ENCODE data around the gene TGOLN2. TPM values are rescaled to one million over a fixed set of nuclear protein-coding genes. Genes with fewer than 3 reads are reported as not detected.
"Not testable (repeated sequence)": the region's sequence is repeated elsewhere in the genome, so short reads cannot be mapped to it uniquely, and the experiment has no call there.

Gene TGOLN2
- total and polyA plus RNA-seq, 2 donors (not counting 3 experiments of a cell fraction or from before 2014, with no cell fraction given), result 112 to 140 TPM

DNA sequence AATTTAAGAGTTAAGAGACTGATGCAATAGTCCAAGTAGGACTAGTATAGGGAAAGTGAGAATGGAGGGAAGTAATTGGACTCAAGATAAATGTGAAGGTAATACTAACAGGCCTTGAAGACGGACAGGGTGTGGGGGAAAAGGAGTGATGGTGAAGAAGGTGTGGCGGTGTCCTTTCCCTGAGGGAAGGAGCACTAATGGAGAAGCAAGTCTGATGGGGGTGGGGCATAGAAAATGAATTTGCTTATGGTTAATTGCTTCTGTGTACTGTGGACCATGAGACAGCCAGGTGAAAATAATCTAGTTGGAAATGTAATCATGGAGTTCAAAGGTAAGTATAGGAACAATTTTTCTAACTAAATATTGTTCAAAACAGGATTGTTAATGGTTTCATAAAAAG is 7.1 kb upstream of the TGOLN2 start:
- peaks cover 9% of the 10 kb centered on the region in 2 experiments for H3K27me3 ChIP-seq (ENCODE audit: control insufficient read depth in 2 of 2, insufficient read depth in 2 of 2, low read length in 2 of 2)
- H3K4me2 ChIP-seq (ENCODE audit: insufficient read depth, low read length), result no peak overlapping the region
- H3K79me2 ChIP-seq (ENCODE audit: control insufficient read depth, insufficient read depth, low read length), result no peaks in the 10 kb centered on the region
- H3K4me3 ChIP-seq (replicated peaks in 1 of 3; ENCODE audit: insufficient read depth in 1 of 3, low read depth in 1 of 3, low read length in 3 of 3), result no peak overlapping the region
- ChIA-PET CTCF (interaction anchor here (1.6 kb wide), 1 partner anchor 8 kb away, joined by 5 read pairs; the partner anchor contains the start of gene TGOLN2), POLR2A (no interaction called here)
- H3K36me3 ChIP-seq (ENCODE audit: control insufficient read depth in 2 of 2, extremely low read depth in 1 of 2, insufficient read depth in 2 of 2, low read length in 2 of 2), result no peaks in the 10 kb centered on the region
- H4K20me1 ChIP-seq (replicated peaks; ENCODE audit: control insufficient read depth, extremely low read depth, insufficient read depth, low read length), result no peaks in the 10 kb centered on the region
- DNase-seq (ENCODE audit: low read depth, low spot score), result no peak
- TF ChIP-seq POLR2AphosphoS5 (IDR thresholded peaks at IDR 0.05; ENCODE audit: insufficient read depth, low read depth, low read length) (no peak), FOS (IDR thresholded peaks at IDR 0.05; ENCODE audit: borderline replicate concordance, insufficient read depth, low read length) (no peak), POLR2A (IDR thresholded peaks at IDR 0.05; ENCODE audit: low read depth, low read length) (no peak), EZH2 (IDR thresholded peaks at IDR 0.05; ENCODE audit: borderline replicate concordance, low read depth, low read length, severe bottlenecking) (no peak), MYC (IDR thresholded peaks at IDR 0.05; ENCODE audit: low read depth, low read length) (no peak), GATA2 (IDR thresholded peaks at IDR 0.05; ENCODE audit: insufficient read depth, insufficient read length, low read depth, low read length) (no peak), JUN (IDR thresholded peaks at IDR 0.05; ENCODE audit: borderline replicate concordance, insufficient read depth, insufficient read length, low read depth) (no peak)
- TF ChIP-seq, protein P1, sequence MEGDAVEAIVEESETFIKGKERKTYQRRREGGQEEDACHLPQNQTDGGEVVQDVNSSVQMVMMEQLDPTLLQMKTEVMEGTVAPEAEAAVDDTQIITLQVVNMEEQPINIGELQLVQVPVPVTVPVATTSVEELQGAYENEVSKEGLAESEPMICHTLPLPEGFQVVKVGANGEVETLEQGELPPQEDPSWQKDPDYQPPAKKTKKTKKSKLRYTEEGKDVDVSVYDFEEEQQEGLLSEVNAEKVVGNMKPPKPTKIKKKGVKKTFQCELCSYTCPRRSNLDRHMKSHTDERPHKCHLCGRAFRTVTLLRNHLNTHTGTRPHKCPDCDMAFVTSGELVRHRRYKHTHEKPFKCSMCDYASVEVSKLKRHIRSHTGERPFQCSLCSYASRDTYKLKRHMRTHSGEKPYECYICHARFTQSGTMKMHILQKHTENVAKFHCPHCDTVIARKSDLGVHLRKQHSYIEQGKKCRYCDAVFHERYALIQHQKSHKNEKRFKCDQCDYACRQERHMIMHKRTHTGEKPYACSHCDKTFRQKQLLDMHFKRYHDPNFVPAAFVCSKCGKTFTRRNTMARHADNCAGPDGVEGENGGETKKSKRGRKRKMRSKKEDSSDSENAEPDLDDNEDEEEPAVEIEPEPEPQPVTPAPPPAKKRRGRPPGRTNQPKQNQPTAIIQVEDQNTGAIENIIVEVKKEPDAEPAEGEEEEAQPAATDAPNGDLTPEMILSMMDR (IDR thresholded peaks at IDR 0.05; ENCODE audit: extremely low read depth in 1 of 2, insufficient read depth in 1 of 2, low read depth in 1 of 2, low read length in 2 of 2), result no peak
- TF ChIP-seq, protein P2, sequence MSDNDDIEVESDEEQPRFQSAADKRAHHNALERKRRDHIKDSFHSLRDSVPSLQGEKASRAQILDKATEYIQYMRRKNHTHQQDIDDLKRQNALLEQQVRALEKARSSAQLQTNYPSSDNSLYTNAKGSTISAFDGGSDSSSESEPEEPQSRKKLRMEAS (IDR thresholded peaks at IDR 0.05; ENCODE audit: insufficient read depth, insufficient read length), result no peak
- H2AFZ ChIP-seq (ENCODE audit: low read depth, low read length), result no peak overlapping the region
- no peak for FAIRE-seq
- no peak overlapping the region for H3K9ac ChIP-seq (replicated peaks; ENCODE audit: extremely low read depth, insufficient read depth, low read length)
- H3K4me1 ChIP-seq (ENCODE audit: control insufficient read depth, extremely low read depth, insufficient read depth, low read length), result no peaks in the 10 kb centered on the region
- H3K27ac ChIP-seq (ENCODE audit: insufficient read depth, low read depth, low read length), result no peak overlapping the region
- no peaks in the 10 kb centered on the region for H3K9me3 ChIP-seq (replicated peaks; ENCODE audit: control insufficient read depth, insufficient read depth, low read length)
- intact Hi-C loops (cut with micrococcal nuclease) (no loop called here), dilution Hi-C loops (cut with MboI; ENCODE audit: extremely low pct_ligation_motif_present, low sequenced_read_pairs) (no loop called here)
- no TSS peak for BruUV-seq (replicated peaks)
- peaks cover 2% of the 10 kb centered on the region for H3K9me1 ChIP-seq (replicated peaks; ENCODE audit: control insufficient read depth, extremely low read depth, insufficient read depth, low read length)

DNA sequence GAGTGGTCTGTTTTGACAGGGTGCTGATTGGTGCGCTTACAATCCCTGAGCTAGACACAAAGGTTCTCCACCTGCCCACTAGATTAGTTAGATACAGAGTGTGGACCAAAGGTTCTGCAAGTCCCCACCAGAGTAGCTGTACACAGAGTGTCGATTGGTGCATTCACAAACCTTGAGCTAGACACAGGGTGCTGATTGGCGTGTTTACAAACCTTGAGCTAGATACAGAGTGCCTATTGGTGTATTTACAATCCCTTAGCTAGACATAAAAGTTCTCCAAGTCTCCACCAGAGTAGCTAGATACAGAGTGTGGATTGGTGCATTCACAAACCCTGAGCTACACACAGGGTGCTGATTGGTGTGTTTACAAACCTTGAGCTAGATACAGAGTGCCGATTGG is 6.1 kb upstream of the TGOLN2 start:
- H3K4me3 ChIP-seq (replicated peaks in 1 of 3; ENCODE audit: insufficient read depth in 1 of 3, low read depth in 1 of 3, low read length in 3 of 3); H3K9me1 ChIP-seq (replicated peaks; ENCODE audit: control insufficient read depth, extremely low read depth, insufficient read depth, low read length); H3K36me3 ChIP-seq (ENCODE audit: control insufficient read depth in 2 of 2, extremely low read depth in 1 of 2, insufficient read depth in 2 of 2, low read length in 2 of 2); dilution Hi-C loops (cut with MboI; ENCODE audit: extremely low pct_ligation_motif_present, low sequenced_read_pairs); H3K4me2 ChIP-seq (ENCODE audit: insufficient read depth, low read length); H2AFZ ChIP-seq (ENCODE audit: low read depth, low read length); H3K4me1 ChIP-seq (ENCODE audit: control insufficient read depth, extremely low read depth, insufficient read depth, low read length); H3K79me2 ChIP-seq (ENCODE audit: control insufficient read depth, insufficient read depth, low read length); H3K9me3 ChIP-seq (replicated peaks; ENCODE audit: control insufficient read depth, insufficient read depth, low read length); H3K9ac ChIP-seq (replicated peaks; ENCODE audit: extremely low read depth, insufficient read depth, low read length); DNase-seq (ENCODE audit: low read depth, low spot score); intact Hi-C loops (cut with micrococcal nuclease); POLR2A ChIA-PET; FAIRE-seq; H3K27me3 ChIP-seq (ENCODE audit: control insufficient read depth in 2 of 2, insufficient read depth in 2 of 2, low read length in 2 of 2); H3K27ac ChIP-seq (ENCODE audit: insufficient read depth, low read depth, low read length); CTCF ChIA-PET; H4K20me1 ChIP-seq (replicated peaks; ENCODE audit: control insufficient read depth, extremely low read depth, insufficient read depth, low read length); BruUV-seq (replicated peaks): not testable (repeated sequence)

Measured in endothelial cell of umbilical vein (primary cell).